Effector CD4-positive, alpha-beta T cell (primary cell): ENCODE measurements around the gene SH2D3C.

ENCODE experiments used
- DNase-seq: peaks from one replicate; pipeline ENCODE4 v3.0.0-alpha.2; 2020

The SH2D3C gene

GRCh38 chr9:127808347-127809001 is 30.0 kb upstream of the SH2D3C start:
- no peak for DNase-seq

- DNase-seq: no peak
These were observed 28.4 kb upstream of the SH2D3C start for GRCh38 chr9:127806871-127807270.

- no peak for DNase-seq
These were observed 27.2 kb upstream of the SH2D3C start for GRCh38 chr9:127805620-127806019.

- DNase-seq: no peak
These were observed 25.3 kb upstream of the SH2D3C start for GRCh38 chr9:127803507-127804352.

- peak; percentile 77 for DNase-seq
These were observed 24.3 kb upstream of the SH2D3C start, which contains the start of gene FPGS for GRCh38 chr9:127802576-127803443. Gene FPGS (plus strand): TSS chr9:127802882. CDS start chr9:127802925, 43 bp downstream.

- no peak for DNase-seq
These were observed 23.6 kb upstream of the SH2D3C start for GRCh38 chr9:127801955-127802575.

GRCh38 chr9:127796852-127797370 is 18.4 kb upstream of the SH2D3C start:
- no peak for DNase-seq

- DNase-seq: no peak
These were observed 17.9 kb upstream of the SH2D3C start for GRCh38 chr9:127796225-127796813.

GRCh38 chr9:127794001-127794791 is 15.7 kb upstream of the SH2D3C start:
- no peak for DNase-seq

- no peak for DNase-seq
These were observed 14.7 kb upstream of the SH2D3C start for GRCh38 chr9:127793093-127793708.

- DNase-seq: no peak
These were observed 14.1 kb upstream of the SH2D3C start for GRCh38 chr9:127792417-127793031.

GRCh38 chr9:127791085-127791484 is 12.6 kb upstream of the SH2D3C start:
- DNase-seq: no peak

GRCh38 chr9:127790094-127790855 is 11.8 kb upstream of the SH2D3C start:
- DNase-seq: no peak

- no peak for DNase-seq
These were observed 10.7 kb upstream of the SH2D3C start for GRCh38 chr9:127789179-127789578.

- DNase-seq: no peak
These were observed 10.0 kb upstream of the SH2D3C start for GRCh38 chr9:127788337-127789011.

GRCh38 chr9:127786773-127787104 is 8.3 kb upstream of the SH2D3C start:
- no peak for DNase-seq

- peak; percentile 89 for DNase-seq
These were observed 7.7 kb upstream of the SH2D3C start, which contains the start of gene CDK9 for GRCh38 chr9:127785933-127786772. Gene CDK9 (plus strand): TSS chr9:127786034. CDS start chr9:127786149, 115 bp downstream.
